ENCODE data around the gene SLIT1. TPM values are rescaled to one million over a fixed set of nuclear protein-coding genes. Genes with fewer than 3 reads are reported as not detected.

The SLIT1 gene
- total and polyA plus RNA-seq, 2 of the 8 experiments (the other 6 are each of a cell fraction or from before 2014, with no cell fraction given), result 0.70 to 0.88 TPM

DNA sequence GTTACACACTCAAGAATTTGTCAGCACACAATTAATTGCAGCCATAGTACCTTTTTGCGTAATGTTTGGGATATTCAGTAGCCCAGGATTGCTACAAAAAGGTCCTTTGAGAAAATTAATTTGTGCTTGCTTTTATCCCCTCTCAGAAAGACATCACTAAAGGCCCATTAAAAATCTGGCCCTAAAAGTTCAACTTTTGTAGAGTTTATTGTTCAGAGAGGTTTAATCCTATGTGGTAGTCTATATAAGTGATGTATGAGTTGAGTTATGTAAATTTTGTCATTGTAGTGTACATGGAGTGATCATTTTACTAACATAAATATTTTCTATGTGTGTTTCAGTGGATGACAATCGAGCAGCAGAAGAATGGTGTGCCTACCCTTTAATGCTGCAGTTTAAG is 227.7 kb downstream of the SLIT1 start (continued):
- no peak for TF ChIP-seq JUND (IDR thresholded peaks at IDR 0.05; ENCODE audit: low read length)

Data from H1 (cell line).